ENCODE data around the gene SMOC2. TPM values are rescaled to one million over a fixed set of nuclear protein-coding genes. Genes with fewer than 3 reads are reported as not detected.

SMOC2 gene
- total RNA-seq, 6 experiments from 2014 or later: 0.42 to 3.5 (median 1.2) TPM

DNA sequence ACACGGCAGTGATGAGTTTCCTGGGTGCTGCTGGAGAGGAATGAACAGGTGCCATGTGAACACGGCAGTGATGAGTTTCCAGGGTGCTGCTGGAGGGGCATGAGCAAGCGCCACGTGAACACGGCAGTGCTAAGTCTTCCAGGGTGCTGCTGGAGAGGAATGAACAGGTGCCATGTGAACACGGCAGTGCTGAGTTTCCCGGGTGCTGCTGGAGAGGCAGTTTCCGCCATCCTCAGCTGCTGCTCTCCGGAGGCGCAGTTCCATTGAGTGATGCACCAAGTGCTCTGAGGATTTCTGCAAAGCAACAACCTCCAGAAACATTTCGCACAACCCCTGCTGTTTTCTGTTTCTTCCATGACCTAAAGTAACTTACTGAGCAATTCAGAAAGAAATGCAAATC, 155.4 kb downstream of the SMOC2 start:
- H3K4me1 ChIP-seq: no peaks in the 10 kb centered on the region
- intact Hi-C loops (cut with DNase I): no loop called here
- WGBS (ENCODE audit: insufficient coverage, low coverage, low lambda C conversion rate, missing lambda C conversion rate): 53% methylated on average over 3 of the region's 11 CpGs
- H3K4me3 ChIP-seq: no peak overlapping the region
- no peaks in the 10 kb centered on the region for H3K27me3 ChIP-seq
- ATAC-seq: no peak
- no peaks in the 10 kb centered on the region for H3K9me3 ChIP-seq
- no peak overlapping the region for H3K27ac ChIP-seq
- no peak for TF ChIP-seq POLR2A (IDR thresholded peaks at IDR 0.05)
- TF ChIP-seq, protein P1, sequence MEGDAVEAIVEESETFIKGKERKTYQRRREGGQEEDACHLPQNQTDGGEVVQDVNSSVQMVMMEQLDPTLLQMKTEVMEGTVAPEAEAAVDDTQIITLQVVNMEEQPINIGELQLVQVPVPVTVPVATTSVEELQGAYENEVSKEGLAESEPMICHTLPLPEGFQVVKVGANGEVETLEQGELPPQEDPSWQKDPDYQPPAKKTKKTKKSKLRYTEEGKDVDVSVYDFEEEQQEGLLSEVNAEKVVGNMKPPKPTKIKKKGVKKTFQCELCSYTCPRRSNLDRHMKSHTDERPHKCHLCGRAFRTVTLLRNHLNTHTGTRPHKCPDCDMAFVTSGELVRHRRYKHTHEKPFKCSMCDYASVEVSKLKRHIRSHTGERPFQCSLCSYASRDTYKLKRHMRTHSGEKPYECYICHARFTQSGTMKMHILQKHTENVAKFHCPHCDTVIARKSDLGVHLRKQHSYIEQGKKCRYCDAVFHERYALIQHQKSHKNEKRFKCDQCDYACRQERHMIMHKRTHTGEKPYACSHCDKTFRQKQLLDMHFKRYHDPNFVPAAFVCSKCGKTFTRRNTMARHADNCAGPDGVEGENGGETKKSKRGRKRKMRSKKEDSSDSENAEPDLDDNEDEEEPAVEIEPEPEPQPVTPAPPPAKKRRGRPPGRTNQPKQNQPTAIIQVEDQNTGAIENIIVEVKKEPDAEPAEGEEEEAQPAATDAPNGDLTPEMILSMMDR (IDR thresholded peaks at IDR 0.05): no peak
- DNase-seq: no peak
- no peaks in the 10 kb centered on the region for H3K36me3 ChIP-seq

DNA sequence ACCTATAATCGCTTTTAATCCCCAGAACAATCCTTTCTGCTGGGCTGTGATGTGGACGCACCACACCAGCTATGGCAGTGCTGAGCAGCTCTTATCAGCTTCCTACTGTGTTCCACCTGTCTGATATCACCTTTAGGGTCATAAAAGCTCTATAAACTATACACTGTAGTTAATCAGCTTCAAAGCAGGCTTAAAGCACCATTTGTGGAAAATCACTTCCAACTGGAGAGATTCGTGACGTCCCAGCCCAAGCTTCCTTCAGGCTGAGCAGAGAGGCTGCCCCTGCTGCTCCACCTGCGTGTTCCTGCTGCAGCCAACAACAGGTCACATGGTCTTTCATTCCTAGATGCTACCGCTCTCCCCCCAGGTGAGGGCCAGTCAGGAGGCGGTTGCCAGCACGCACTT, 156.5 kb downstream of the SMOC2 start:
- no peak for DNase-seq
- Histone ChIP-seq H3K4me3 (no peak overlapping the region), H3K27ac (no peak overlapping the region), H3K4me1 (no peaks in the 10 kb centered on the region), H3K9me3 (no peaks in the 10 kb centered on the region), H3K27me3 (no peaks in the 10 kb centered on the region), H3K36me3 (no peaks in the 10 kb centered on the region)
- ATAC-seq: no peak
- intact Hi-C loops (cut with DNase I): no loop called here
- TF ChIP-seq, protein P1 (IDR thresholded peaks at IDR 0.05): no peak
- TF ChIP-seq POLR2A (IDR thresholded peaks at IDR 0.05): no peak
- WGBS (ENCODE audit: insufficient coverage, low coverage, low lambda C conversion rate, missing lambda C conversion rate): 44% methylated on average over 4 of the region's 8 CpGs

DNA sequence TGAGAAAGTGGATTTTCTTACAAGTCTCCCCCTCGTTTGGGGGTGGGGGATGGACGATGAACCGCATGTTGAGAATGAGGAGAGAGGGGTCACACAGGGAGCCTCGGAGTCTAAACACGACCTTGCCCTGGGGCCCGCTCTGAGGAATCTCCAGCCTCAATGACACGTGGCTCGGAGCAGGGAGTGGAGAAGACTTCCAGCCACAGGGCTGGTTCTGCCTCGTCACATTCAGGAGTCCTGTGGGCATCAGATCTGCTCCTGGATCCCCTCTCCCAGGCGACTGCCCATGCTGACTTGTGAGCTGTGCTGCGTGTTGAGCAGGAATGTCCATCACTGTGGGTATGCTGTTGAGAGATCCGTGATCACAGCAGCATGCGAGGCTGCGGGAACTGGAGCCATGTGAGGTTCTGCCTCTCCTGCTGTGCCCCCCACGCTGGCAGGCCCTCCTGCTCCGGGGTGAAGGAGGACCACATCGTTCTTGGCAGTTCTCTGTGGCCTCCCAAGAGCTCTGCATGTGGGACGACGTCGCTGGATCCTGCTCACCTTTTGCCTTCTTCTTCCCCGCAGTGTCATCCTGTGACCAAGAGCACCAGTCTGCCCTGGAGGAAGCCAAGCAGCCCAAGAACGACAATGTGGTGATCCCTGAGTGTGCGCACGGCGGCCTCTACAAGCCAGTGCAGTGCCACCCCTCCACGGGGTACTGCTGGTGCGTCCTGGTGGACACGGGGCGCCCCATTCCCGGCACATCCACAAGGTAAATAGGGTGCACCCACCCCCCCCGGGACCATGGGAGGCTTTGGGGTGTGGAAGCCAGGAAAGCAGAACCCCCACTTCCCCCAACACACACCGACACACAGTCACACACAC, 157.5 kb downstream of the SMOC2 start:
- H3K27me3 ChIP-seq: no peaks in the 10 kb centered on the region
- TF ChIP-seq, protein P1 (IDR thresholded peaks at IDR 0.05): no peak
- TF ChIP-seq POLR2A (IDR thresholded peaks at IDR 0.05): no peak
- ATAC-seq (no peak), DNase-seq (no peak)
- no peaks in the 10 kb centered on the region for H3K36me3 ChIP-seq
- WGBS (ENCODE audit: insufficient coverage, low coverage, low lambda C conversion rate, missing lambda C conversion rate): 79% methylated on average over 12 of the region's 32 CpGs
- no peak overlapping the region for H3K27ac ChIP-seq
- no peak overlapping the region for H3K4me3 ChIP-seq
- intact Hi-C loops (cut with DNase I): no loop called here
- H3K9me3 ChIP-seq: no peaks in the 10 kb centered on the region
- no peaks in the 10 kb centered on the region for H3K4me1 ChIP-seq

DNA sequence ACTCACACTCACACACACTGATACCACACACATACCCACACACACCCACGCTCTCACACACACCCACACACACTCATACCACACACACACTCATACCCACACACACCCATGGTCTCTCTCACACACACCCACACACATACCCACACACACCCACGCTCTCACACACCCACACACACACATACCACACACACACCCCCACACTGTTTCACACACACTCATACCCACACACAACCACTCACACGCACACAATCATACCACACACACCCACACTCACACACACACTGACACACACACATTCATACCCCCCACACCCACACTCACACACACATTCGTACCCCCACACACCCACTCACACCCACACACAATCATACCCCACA, 158.1 kb downstream of the SMOC2 start:
- Histone ChIP-seq H3K27me3 (no peaks in the 10 kb centered on the region), H3K36me3 (no peaks in the 10 kb centered on the region), H3K4me1 (no peaks in the 10 kb centered on the region), H3K4me3 (no peak overlapping the region), H3K9me3 (no peaks in the 10 kb centered on the region), H3K27ac (no peak overlapping the region)
- DNase-seq: no peak
- TF ChIP-seq POLR2A (IDR thresholded peaks at IDR 0.05): no peak
- TF ChIP-seq, protein P1 (IDR thresholded peaks at IDR 0.05): no peak
- 83% methylated on average over 3 of the region's 4 CpGs for WGBS (ENCODE audit: insufficient coverage, low coverage, low lambda C conversion rate, missing lambda C conversion rate)
- ATAC-seq: no peak
- intact Hi-C loops (cut with DNase I): no loop called here
